GM21528 (cell line): Measurements from ENCODE around the gene INTS1.
"Not testable (repeated sequence)": the region's sequence is repeated elsewhere in the genome, so short reads cannot be mapped to it uniquely, and the experiment has no call there.

Experiments
- ATAC-seq: cut with Tn5 transposase; IDR thresholded peaks from one replicate; pipeline ENCODE4 v1.9.1; 2021; ENCODE audit warnings: mild to moderate bottlenecking, moderate library complexity; ENCODE audit not compliant: unreplicated experiment, low FRiP score

INTS1 gene

GRCh38 chr7:1531263-1531978, 27.2 kb upstream of the INTS1 start:
- peak; percentile 16 for ATAC-seq

DNA sequence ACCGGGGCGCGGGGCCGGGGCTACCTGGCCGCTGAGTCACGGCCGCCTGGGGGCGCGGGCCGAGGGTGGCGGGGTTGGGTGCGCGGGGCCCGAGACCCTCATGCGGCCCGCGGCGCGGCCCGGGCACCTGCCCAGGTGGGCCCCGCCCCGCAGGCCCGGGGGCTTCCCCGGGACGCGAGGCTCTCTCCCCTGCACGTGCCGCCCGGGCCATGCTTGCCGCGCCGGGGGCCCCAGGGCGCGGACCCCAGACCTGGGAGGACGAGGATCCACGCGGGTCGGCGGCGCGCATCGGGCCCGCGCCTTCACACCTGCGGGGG, 26.7 kb upstream of the INTS1 start:
- peak; percentile 23 for ATAC-seq

GRCh38 chr7:1529383-1530116, 25.4 kb upstream of the INTS1 start:
- ATAC-seq, result no peak

DNA sequence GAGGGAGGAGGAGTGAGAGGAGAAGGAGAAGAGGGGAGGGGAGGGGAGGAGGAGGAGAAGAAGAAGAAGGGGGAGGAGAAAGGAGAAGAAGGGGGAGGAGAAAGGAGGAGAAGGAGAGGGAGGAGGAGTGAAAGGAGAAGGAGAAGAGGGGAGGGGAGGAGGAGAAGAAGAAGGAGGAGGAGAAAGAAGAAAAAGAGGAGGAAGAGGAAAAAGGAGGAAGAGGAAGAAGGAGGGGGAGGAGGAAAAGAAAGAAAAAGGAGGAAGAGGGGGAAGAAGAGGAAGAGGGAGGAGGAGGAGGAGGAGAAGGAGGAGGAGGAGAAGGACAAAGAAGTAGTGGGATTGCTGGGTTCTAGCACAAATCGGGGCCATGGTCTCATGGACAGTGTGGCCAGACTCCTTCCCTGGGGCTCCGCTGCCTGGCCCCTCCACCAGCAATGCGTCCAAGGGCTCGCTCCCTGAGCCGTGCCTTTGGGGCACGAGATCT, 22.1 kb upstream of the INTS1 start:
- no peak for ATAC-seq

DNA sequence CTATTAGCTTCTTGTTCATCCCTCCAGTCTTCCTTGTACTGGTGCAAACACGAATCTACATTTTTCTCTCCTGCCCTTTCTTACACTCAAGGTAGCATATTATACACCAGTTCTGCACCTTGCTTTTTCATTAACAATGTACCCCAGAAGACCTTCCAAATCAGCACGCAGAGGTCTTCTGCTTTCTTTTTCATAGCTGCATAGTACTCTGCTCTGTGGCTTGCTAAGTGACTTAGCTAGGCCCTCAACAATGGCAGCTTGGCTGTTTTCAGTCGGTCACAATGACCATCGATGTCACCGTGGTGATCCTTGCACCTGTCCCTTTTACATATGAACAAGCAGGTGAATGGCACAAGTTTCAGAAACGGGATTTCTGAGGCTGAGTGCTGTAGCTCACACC, 21.2 kb upstream of the INTS1 start:
- no peak for ATAC-seq

DNA sequence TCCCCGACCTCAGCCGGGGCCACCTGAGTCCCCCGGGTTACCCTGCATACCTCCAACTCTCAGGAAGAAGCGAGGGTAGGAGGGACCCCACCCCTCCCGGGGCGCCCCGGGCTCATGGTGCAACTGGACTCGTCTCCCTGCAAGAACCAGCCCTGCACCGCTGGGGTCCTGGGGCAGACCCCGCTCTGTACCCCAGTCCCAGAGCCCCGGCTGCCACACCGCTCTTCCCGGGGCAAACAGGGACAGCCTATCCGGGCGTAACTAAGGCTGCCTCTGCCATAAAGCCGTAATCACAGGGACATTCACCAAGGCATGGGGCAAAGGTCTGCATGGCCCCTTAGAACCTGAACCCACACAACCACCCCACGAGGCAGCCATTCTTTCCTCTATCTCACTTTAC, 19.7 kb upstream of the INTS1 start:
- ATAC-seq, result no peak

DNA sequence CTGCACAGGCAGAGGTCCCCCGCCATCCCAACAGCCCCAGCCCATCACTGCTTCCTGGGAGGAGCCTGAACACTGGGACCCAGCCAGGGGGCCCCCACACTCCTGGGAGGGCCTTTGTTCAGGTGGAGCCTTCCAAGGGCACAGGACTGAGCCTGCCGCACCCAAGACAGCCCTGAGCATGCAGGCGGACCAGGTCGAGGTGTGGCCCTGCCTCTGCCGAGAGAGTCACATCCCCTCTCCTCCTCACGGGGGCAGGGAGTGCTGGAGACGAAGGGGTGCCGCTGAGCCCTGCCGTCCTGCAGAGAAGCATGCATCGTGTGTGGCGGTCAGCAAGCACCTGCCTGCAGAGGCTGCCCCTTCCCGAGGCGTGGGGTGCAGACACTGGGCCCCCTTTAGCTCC, 19.0 kb upstream of the INTS1 start:
- ATAC-seq, result no peak

DNA sequence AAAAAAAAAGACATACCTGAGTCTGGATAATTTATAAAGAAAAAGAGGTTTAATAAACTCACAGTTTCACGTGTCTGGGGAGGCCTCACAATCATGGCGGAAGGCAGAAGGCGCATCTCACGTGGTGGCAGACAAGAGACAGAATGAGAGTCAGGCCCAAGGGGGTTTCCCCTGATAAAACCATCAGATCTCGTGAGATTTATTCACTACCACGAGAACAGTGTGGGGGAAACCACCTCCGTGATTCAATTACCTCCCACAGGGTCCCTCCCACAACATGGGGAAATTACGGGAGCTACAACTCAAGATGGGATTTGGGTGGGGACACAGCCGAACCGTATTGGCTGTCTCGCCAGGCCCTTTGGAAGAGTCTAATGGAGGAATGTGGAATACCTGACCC, 17.3 kb upstream of the INTS1 start:
- ATAC-seq, result no peak

DNA sequence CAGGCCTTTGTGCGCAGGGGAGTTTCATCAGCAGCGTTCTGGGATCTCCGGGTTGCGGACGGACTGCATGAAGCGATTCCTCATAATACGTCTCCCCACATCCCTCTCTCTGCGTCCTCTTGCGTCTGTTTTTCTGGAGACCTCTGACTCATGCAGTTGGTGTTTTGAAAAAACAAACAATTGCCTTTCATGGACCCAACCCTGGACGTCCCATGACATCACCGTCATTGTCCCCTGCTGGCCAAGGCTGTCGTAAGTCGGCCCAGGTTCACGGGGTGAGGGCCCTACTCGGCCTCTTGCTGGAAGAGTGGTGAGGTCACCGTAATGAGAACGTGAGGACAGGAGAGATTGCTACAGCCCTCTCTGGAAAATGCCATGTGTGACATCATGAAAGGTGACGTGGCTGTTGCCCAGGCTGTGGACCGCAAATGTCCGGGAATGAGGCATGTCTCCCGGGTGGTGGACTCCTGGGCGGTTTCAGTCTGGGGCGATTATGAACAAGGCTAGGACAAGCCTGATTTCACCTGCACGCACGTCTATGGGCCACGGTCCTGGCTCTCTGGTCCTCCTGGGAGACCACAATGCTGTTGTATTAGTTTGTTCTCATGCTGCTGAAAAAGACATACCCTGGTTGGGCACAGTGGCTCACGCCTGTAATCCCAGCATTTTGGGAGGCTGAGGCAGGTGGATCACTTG, 16.5 kb upstream of the INTS1 start:
- no peak for ATAC-seq

GRCh38 chr7:1519322-1519922, 15.2 kb upstream of the INTS1 start:
- not testable (repeated sequence) for ATAC-seq

- no peak for ATAC-seq
Measured at GRCh38 chr7:1516586-1517251, 12.5 kb upstream of the INTS1 start.

DNA sequence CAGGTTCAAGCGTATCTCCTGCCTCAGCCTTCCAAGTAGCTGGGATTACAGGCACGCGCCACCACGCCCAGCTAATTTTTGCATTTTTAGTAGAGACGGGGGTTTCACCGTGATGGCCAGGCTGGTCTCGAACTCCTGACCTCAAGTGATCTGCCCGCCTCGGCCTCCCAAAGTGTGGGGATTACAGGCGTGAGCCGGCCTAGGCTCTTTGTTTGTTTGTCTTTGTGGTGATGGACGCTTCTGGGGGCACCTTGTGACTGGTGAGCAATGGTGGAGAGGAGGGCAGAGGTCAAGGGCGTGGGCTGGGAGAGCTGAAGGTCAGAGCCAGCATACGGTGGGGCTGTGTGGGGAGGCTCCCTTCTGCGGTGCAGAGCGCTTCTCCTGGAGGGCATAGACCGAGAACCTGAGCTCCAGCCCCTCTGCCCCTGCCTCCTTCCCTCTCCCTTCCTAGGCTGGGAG, 11.3 kb upstream of the INTS1 start:
- ATAC-seq, result not testable (repeated sequence)

- no peak for ATAC-seq
Measured at GRCh38 chr7:1514995-1515401, 10.8 kb upstream of the INTS1 start.

DNA sequence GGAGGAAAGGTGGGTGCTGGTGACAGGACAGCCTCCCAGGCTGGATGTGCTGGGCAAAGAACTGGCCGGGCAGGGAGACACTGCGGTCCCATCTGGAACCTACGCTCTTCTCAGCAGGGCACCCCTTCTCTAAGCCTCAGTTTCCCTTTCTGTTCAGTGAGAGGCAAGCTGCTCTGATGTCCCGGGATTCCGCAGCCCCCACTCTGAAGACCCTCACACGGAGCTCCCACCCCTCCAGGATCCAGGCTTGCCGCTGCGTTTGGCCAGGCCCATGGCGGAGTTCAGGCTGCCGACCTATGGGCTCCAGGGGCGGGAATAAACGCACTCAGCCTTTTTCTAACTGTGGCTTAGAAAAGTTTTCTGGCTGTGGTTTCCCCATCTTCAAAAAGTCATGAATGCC, 10.2 kb upstream of the INTS1 start:
- ATAC-seq, result no peak

GRCh38 chr7:1513657-1514095, 9.5 kb upstream of the INTS1 start:
- ATAC-seq, result no peak

DNA sequence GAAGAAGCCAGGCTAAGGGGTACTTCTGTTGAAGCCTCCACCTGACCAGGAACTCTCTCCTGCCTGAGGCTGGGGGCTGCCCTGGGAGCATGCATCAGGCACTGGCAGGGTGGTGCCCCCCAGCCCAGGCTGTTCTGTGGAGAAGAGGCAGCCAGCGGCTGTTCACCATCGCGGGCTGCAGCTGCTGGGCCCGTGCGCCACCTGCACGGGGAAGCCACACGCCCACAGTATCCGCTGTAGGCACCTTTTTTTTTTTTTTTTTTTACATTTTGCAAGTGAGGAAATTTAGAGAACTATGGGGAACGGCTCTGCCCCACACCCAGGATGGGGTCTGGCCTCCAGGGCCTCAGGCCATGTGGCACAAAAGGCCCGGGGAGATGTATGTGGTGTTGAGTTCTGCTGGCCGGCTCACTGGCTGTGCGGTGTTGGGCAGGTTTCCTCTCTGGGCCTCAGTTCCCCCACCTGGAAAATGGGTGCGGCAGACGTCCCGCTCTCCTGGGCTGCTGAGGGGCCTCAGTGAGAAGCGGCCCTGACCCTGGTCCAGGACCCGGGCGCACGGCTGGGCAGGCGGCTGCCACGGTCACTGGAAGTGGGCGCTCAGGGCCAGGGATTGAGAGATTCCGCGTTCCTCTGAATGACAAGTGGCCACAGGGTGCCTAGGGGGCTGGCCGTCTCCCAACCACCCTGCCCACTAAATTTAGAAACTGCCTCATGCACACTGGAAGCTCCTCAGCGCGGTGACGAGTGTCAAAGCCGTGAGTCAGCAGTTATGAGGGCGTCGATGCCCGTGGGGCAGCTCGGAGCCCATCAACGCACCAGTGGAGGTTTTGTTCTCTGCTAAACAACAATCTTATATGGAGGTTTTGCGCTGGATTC, 8.8 kb upstream of the INTS1 start:
- no peak for ATAC-seq

DNA sequence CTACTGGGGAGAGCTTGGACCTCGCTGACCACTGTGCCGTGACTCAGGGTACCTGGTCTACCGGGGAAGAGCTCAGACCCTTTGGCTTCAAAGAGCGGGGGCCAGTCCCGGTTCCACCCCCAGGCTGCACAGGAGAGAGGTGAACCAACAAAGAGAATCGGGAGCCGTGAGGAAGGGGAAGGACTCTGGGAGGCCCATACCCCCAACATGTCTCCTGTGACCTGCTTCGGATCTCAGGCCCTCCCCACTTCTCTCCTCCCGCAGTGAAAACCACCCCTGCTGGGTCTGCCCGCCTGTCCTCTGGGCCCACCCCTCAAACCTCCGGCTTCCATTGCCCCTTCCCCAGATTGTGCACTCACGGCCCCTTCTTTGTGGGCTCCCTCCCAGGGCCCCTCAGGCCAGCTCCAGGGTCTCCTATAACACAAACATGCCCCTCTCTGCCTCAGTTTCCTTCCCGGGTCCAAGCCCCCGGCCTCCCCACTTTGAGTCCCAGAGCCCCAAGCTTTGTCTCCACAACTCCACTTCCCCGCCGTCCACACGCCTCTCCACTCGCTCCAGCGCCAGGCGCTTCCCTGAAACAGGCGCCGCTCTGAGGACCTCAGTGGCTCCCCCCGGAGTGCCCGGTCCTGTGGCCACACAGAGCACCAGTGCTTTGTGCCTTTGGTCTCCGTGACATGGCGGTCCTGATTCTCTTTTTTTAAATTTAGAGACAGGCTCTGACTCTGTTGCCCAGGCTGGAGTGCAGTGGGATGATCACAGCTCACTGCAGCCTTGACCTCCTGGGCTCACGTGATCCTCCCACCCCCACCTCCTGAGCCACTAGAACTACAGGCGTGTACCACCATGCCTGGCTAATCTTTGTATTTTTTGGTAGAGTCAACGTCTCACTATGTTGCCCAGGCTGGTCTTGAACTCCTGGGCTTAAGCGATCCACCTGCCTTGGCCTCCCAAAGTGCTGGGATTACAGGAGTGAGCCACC, 7.5 kb upstream of the INTS1 start:
- no peak for ATAC-seq

GRCh38 chr7:1510780-1511154, 6.6 kb upstream of the INTS1 start:
- no peak for ATAC-seq
